DOHH2 (cell line): ENCODE data around the gene NES.

Experiments used
- CTCF ChIP-seq: fragments of 200-600 bp; sonication (generic); IDR thresholded peaks from one replicate; pipeline ENCODE4 v1.5.1; 2014; ENCODE audit warnings: antibody characterized with exemption, mild to moderate bottlenecking, low read depth, low read length; ENCODE audit not compliant: poor library complexity, severe bottlenecking
- EZH2phosphoT487 ChIP-seq: fragments of 200-600 bp; sonication (generic); IDR thresholded peaks from 2 replicates; pipeline ENCODE4 v1.6.1; 2017; ENCODE audit warnings: borderline replicate concordance, mild to moderate bottlenecking, antibody characterized with exemption, low read length, moderate library complexity, mixed read lengths

GRCh38 chr1:156717351-156717750 is 40.1 kb upstream of the NES start:
- TF ChIP-seq CTCF = no peak
- TF ChIP-seq EZH2phosphoT487 = no peak
